Dedifferentiated amniotic fluid mesenchymal stem cell (primary cell): Measurements from ENCODE around the gene DARS1.
"Not testable (repeated sequence)": the region's sequence is repeated elsewhere in the genome, so short reads cannot be mapped to it uniquely, and the experiment has no call there.

Source experiments
- DNase-seq: peaks from one replicate; pipeline ENCODE4 v3.0.0-alpha.2; 2016; ENCODE audit errors: extremely low spot score

DARS1 gene

GRCh38 chr2:135885709-135886108 lies 99.7 kb downstream of the DARS1 start:
- DNase-seq = no peak

- DNase-seq = no peak
Observed at GRCh38 chr2:135882415-135882814, 103.0 kb downstream of the DARS1 start.

GRCh38 chr2:135876770-135877169 lies 108.7 kb downstream of the DARS1 start:
- not testable (repeated sequence) for DNase-seq

- DNase-seq = peak; percentile 98
Observed at GRCh38 chr2:135876066-135876711, 109.2 kb downstream of the DARS1 start, which contains the start of gene MCM6. Gene MCM6, minus strand, starts transcription at chr2:135876443. Its CDS starts 78 bp downstream, at chr2:135876365.

- no peak for DNase-seq
Observed at GRCh38 chr2:135875491-135876065, 109.8 kb downstream of the DARS1 start.

GRCh38 chr2:135874777-135875365 lies 110.6 kb downstream of the DARS1 start:
- no peak for DNase-seq

GRCh38 chr2:135870571-135870970 lies 114.9 kb downstream of the DARS1 start:
- no peak for DNase-seq

- DNase-seq = peak; percentile 49
Observed at GRCh38 chr2:135863233-135863632, 122.2 kb downstream of the DARS1 start.

GRCh38 chr2:135862718-135863117 lies 122.7 kb downstream of the DARS1 start:
- no peak for DNase-seq
